ENCODE results near the gene SLC35F4.

The SLC35F4 gene

GRCh38 chr14:57567220-57567619, 298.7 kb downstream of the SLC35F4 start:
- no peak for TF ChIP-seq MAX (IDR thresholded peaks at IDR 0.05; ENCODE audit: low read depth, low read length)
- no peak for DNase-seq (ENCODE audit: low read depth)
- no peak overlapping the region for H3K4me3 ChIP-seq (ENCODE audit: low read depth, low read length)

- DNase-seq (ENCODE audit: low read depth): no peak
- TF ChIP-seq MYC (IDR thresholded peaks at IDR 0.05; ENCODE audit: low read depth, low read length) (no peak), POLR2A (IDR thresholded peaks at IDR 0.05; ENCODE audit: extremely low read depth, insufficient read length) (no peak), CTCF (IDR thresholded peaks at IDR 0.05; ENCODE audit: low read depth, low read length) (no peak), MAX (IDR thresholded peaks at IDR 0.05; ENCODE audit: low read depth, low read length) (no peak)
Measured at GRCh38 chr14:57560681-57561080, 305.2 kb downstream of the SLC35F4 start.

GRCh38 chr14:57559576-57559975, 306.3 kb downstream of the SLC35F4 start:
- H3K4me3 ChIP-seq (ENCODE audit: low read depth, low read length): no peak overlapping the region
- no peak for DNase-seq (ENCODE audit: low read depth)
- TF ChIP-seq POLR2A (IDR thresholded peaks at IDR 0.05; ENCODE audit: extremely low read depth, insufficient read length): no peak
- TF ChIP-seq MYC (IDR thresholded peaks at IDR 0.05; ENCODE audit: low read depth, low read length): no peak
- TF ChIP-seq CTCF (IDR thresholded peaks at IDR 0.05; ENCODE audit: low read depth, low read length): no peak
- TF ChIP-seq MAX (IDR thresholded peaks at IDR 0.05; ENCODE audit: low read depth, low read length): no peak

More at GRCh38 chr14:57560681-57561080, 305.2 kb downstream of the SLC35F4 start:
- no peak overlapping the region for H3K4me3 ChIP-seq (ENCODE audit: low read depth, low read length)

GRCh38 chr14:57549765-57550420, 316.0 kb downstream of the SLC35F4 start:
- H3K4me3 ChIP-seq (ENCODE audit: low read depth, low read length): no peak overlapping the region
- no peak for DNase-seq (ENCODE audit: low read depth)
- TF ChIP-seq POLR2A (IDR thresholded peaks at IDR 0.05; ENCODE audit: extremely low read depth, insufficient read length) (no peak), MYC (IDR thresholded peaks at IDR 0.05; ENCODE audit: low read depth, low read length) (no peak), CTCF (IDR thresholded peaks at IDR 0.05; ENCODE audit: low read depth, low read length) (no peak), MAX (IDR thresholded peaks at IDR 0.05; ENCODE audit: low read depth, low read length) (no peak)

GRCh38 chr14:57549016-57549564, 316.8 kb downstream of the SLC35F4 start:
- TF ChIP-seq MYC (IDR thresholded peaks at IDR 0.05; ENCODE audit: low read depth, low read length) (no peak), POLR2A (IDR thresholded peaks at IDR 0.05; ENCODE audit: extremely low read depth, insufficient read length) (no peak), CTCF (IDR thresholded peaks at IDR 0.05; ENCODE audit: low read depth, low read length) (no peak), MAX (IDR thresholded peaks at IDR 0.05; ENCODE audit: low read depth, low read length) (no peak)
- no peak overlapping the region for H3K4me3 ChIP-seq (ENCODE audit: low read depth, low read length)
- DNase-seq (ENCODE audit: low read depth): no peak

GRCh38 chr14:57547131-57547530, 318.8 kb downstream of the SLC35F4 start:
- no peak for DNase-seq (ENCODE audit: low read depth)
- no peak overlapping the region for H3K4me3 ChIP-seq (ENCODE audit: low read depth, low read length)
- no peak for TF ChIP-seq MAX (IDR thresholded peaks at IDR 0.05; ENCODE audit: low read depth, low read length)
- no peak for TF ChIP-seq POLR2A (IDR thresholded peaks at IDR 0.05; ENCODE audit: extremely low read depth, insufficient read length)
- TF ChIP-seq CTCF (IDR thresholded peaks at IDR 0.05; ENCODE audit: low read depth, low read length): no peak
- TF ChIP-seq MYC (IDR thresholded peaks at IDR 0.05; ENCODE audit: low read depth, low read length): no peak

Data from NB4 (cell line).